ENCODE measurements around the gene TPSAB1. TPM values are rescaled to one million over a fixed set of nuclear protein-coding genes. Genes with fewer than 3 reads are reported as not detected.

Gene TPSAB1
- total RNA-seq, 1 experiment from 2014 or later = not detected

DNA sequence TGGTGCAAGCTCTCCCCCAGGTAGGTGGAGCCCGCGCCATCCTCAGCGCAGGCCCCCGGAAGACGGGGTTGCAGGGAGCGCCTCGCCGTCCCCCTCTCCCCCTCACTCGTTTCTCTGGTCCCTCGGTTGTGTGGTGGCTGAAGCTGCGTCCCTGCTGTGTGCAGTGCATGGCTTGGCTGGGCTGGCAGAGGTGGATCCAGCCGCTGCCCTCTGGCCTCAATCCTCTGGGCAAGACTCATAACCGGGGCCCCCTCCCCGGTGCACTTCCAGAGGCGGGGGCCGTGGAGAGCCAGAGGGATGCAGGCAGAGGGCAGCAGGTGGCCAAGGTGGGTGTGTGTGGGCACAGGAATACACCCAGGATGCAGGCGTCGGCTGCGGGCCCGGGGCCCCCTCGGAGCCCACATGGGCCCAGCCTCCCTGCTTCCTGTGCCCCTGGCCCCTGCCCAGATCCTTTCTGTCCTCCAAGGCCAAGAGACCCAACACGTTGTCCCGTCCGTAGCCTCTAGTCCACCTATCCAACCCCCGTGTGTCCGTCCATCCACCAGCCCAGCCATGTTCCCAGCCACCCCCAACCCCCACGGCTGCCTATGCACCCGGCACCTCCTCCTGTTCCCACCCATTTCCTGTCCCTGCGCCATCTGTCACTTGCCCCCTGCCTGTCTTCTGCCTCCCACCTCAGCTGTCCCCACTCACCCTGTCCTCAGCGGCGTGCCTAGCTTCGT lies 24.8 kb upstream of the TPSAB1 start:
- ATAC-seq (no peak), DNase-seq (no peak)
- ChIA-PET POLR2A (ENCODE audit: unreplicated experiment) (no interaction called here), CTCF (no interaction called here)
- Histone ChIP-seq H4K20me1 (ENCODE audit: low read length) (no peaks in the 10 kb centered on the region), H3K9me2 (replicated peaks; ENCODE audit: low read length) (no peaks in the 10 kb centered on the region), H3K4me3 (ENCODE audit: low read length) (no peak overlapping the region), H2AFZ (ENCODE audit: low read length) (no peak overlapping the region), H3K9me3 (ENCODE audit: low read length) (no peaks in the 10 kb centered on the region), H3K27ac (ENCODE audit: low read length) (no peak overlapping the region), H3K27me3 (ENCODE audit: low read length) (no peaks in the 10 kb centered on the region), H3K4me1 (ENCODE audit: insufficient read depth, low read length) (no peaks in the 10 kb centered on the region), H3K9ac (ENCODE audit: low read length) (no peak overlapping the region), H3K4me2 (ENCODE audit: low read length) (no peak overlapping the region), H3F3A (ENCODE audit: low read length, unreplicated experiment) (no peaks in the 10 kb centered on the region), H3K79me2 (ENCODE audit: low read length) (no peaks in the 10 kb centered on the region), H3K36me3 (ENCODE audit: low read depth, low read length) (no peaks in the 10 kb centered on the region)
- no TSS peak for BruUV-seq (replicated peaks)
- TF ChIP-seq EZH2 (IDR thresholded peaks at IDR 0.05; ENCODE audit: low read length, unreplicated experiment) (no peak), EZH2phosphoT487 (IDR thresholded peaks at IDR 0.05; ENCODE audit: borderline replicate concordance, low read length) (no peak)
- TF ChIP-seq, protein P1, sequence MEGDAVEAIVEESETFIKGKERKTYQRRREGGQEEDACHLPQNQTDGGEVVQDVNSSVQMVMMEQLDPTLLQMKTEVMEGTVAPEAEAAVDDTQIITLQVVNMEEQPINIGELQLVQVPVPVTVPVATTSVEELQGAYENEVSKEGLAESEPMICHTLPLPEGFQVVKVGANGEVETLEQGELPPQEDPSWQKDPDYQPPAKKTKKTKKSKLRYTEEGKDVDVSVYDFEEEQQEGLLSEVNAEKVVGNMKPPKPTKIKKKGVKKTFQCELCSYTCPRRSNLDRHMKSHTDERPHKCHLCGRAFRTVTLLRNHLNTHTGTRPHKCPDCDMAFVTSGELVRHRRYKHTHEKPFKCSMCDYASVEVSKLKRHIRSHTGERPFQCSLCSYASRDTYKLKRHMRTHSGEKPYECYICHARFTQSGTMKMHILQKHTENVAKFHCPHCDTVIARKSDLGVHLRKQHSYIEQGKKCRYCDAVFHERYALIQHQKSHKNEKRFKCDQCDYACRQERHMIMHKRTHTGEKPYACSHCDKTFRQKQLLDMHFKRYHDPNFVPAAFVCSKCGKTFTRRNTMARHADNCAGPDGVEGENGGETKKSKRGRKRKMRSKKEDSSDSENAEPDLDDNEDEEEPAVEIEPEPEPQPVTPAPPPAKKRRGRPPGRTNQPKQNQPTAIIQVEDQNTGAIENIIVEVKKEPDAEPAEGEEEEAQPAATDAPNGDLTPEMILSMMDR (conservative IDR thresholded peaks at IDR 0.05; ENCODE audit: low read depth, low read length) = no peak
- intact Hi-C loops (cut with micrococcal nuclease) = no loop called here

DNA sequence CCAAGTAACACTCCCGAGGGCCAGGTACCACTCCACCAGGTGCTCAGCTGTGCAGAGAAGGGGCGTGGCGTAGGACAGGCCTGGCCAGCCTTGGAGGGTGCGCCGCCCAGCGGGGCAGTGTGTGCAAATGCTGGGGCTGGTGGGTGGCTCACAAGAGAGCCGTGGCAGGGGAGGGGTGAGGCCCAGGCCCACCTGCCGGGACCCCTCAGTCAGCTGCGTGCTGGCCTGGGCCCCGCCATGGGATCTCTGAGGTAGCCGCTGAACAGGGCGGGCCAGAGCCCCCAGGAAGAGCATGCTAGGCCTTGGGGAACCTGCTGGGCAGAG lies 24.2 kb upstream of the TPSAB1 start:
- no TSS peak for BruUV-seq (replicated peaks)
- CTCF ChIA-PET = no interaction called here
- Histone ChIP-seq H3K4me2 (ENCODE audit: low read length) (no peak overlapping the region), H3K4me3 (ENCODE audit: low read length) (no peak overlapping the region), H3K4me1 (ENCODE audit: insufficient read depth, low read length) (no peaks in the 10 kb centered on the region), H3K9me3 (ENCODE audit: low read length) (no peaks in the 10 kb centered on the region), H3F3A (ENCODE audit: low read length, unreplicated experiment) (no peaks in the 10 kb centered on the region), H2AFZ (ENCODE audit: low read length) (no peak overlapping the region), H4K20me1 (ENCODE audit: low read length) (no peaks in the 10 kb centered on the region), H3K27ac (ENCODE audit: low read length) (no peak overlapping the region), H3K79me2 (ENCODE audit: low read length) (no peaks in the 10 kb centered on the region), H3K9me2 (replicated peaks; ENCODE audit: low read length) (no peaks in the 10 kb centered on the region), H3K27me3 (ENCODE audit: low read length) (no peaks in the 10 kb centered on the region), H3K36me3 (ENCODE audit: low read depth, low read length) (no peaks in the 10 kb centered on the region), H3K9ac (ENCODE audit: low read length) (no peak overlapping the region)
- ATAC-seq (no peak), DNase-seq (no peak)
- TF ChIP-seq, protein P1 (conservative IDR thresholded peaks at IDR 0.05; ENCODE audit: low read depth, low read length) = no peak
- TF ChIP-seq EZH2 (IDR thresholded peaks at IDR 0.05; ENCODE audit: low read length, unreplicated experiment) (no peak), EZH2phosphoT487 (IDR thresholded peaks at IDR 0.05; ENCODE audit: borderline replicate concordance, low read length) (no peak)
- POLR2A ChIA-PET (ENCODE audit: unreplicated experiment) = no interaction called here
- intact Hi-C loops (cut with micrococcal nuclease) = no loop called here

DNA sequence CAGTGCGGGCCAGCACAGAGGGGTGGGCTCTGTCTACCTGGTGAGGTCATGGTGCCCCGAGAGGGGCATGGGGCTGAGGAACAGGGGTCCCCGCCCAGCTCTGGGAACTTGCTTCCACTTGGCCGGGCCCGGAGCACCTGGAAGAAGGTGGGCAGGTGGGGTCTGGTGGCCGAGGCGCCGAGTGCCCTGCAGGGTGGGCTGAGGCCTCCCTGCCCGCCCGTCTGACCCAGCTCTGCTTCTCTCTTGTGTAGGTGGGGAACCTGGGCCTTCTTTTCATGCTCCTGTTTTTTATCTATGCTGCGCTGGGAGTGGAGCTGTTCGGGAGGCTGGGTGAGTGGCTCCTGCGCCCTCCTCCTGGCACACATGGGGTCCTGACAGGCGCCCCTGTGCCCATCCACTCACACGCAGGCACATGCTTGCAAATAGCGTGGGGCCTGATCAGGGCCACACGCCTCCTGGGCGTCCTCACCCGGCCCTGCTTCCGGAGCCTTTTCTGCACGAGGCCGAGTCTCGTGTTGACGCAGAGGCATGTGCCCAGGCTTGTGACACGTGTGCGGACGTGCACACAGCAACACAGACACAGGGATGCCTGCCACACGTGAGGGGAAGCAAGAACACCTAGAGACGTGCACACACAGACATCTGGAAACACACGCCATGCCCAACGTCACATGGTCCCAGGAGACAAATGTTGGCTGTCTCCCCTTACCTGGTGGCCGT lies 23.7 kb upstream of the TPSAB1 start:
- Histone ChIP-seq H3K79me2 (ENCODE audit: low read length) (no peaks in the 10 kb centered on the region), H3K9ac (ENCODE audit: low read length) (no peak overlapping the region), H2AFZ (ENCODE audit: low read length) (no peak overlapping the region), H3K27ac (ENCODE audit: low read length) (no peak overlapping the region), H3K9me2 (replicated peaks; ENCODE audit: low read length) (no peaks in the 10 kb centered on the region), H3K4me3 (ENCODE audit: low read length) (no peak overlapping the region), H3K4me1 (ENCODE audit: insufficient read depth, low read length) (no peaks in the 10 kb centered on the region), H3K4me2 (ENCODE audit: low read length) (no peak overlapping the region), H3K27me3 (ENCODE audit: low read length) (no peaks in the 10 kb centered on the region), H3K36me3 (ENCODE audit: low read depth, low read length) (no peaks in the 10 kb centered on the region), H4K20me1 (ENCODE audit: low read length) (no peaks in the 10 kb centered on the region), H3K9me3 (ENCODE audit: low read length) (no peaks in the 10 kb centered on the region), H3F3A (ENCODE audit: low read length, unreplicated experiment) (no peaks in the 10 kb centered on the region)
- TF ChIP-seq, protein P1 (conservative IDR thresholded peaks at IDR 0.05; ENCODE audit: low read depth, low read length) = no peak
- TF ChIP-seq EZH2 (IDR thresholded peaks at IDR 0.05; ENCODE audit: low read length, unreplicated experiment) = no peak
- no peak for TF ChIP-seq EZH2phosphoT487 (IDR thresholded peaks at IDR 0.05; ENCODE audit: borderline replicate concordance, low read length)
- ChIA-PET CTCF (no interaction called here), POLR2A (ENCODE audit: unreplicated experiment) (no interaction called here)
- no peak for ATAC-seq
- intact Hi-C loops (cut with micrococcal nuclease) = no loop called here
- no peak for DNase-seq
- no TSS peak for BruUV-seq (replicated peaks)

All from PC-3 (cell line).